Measurements from ENCODE around the gene MYL7. TPM values are rescaled to one million over a fixed set of nuclear protein-coding genes. Genes with fewer than 3 reads are reported as not detected.

The MYL7 gene
- total RNA-seq, 1 donor from 2014 or later, result 1.6 TPM

DNA sequence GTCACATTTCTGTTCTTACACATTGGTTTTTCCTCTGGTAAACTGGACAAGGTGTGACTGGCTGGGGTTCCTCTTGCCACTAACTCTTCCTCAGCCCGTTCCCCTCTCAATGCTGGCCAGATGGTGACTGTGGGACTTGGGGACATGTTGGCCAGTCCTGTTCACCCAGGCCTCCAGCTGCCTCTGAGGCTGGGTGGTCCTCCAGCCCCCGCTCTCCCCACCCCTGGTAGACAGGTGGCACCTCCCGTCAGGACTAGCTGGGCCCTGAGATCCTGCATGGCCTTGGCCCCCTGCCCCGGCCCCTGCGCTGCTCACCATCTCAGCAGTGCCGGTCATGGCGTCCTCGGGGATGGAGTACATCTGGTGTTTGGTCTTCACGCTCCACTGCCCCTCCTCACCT, 10.8 kb upstream of the MYL7 start:
- Histone ChIP-seq H3K27me3 (ENCODE audit: low read depth) (peaks cover 8% of the 10 kb centered on the region), H3K4me3 (no peak overlapping the region), H3K4me1 (no peaks in the 10 kb centered on the region), H3K36me3 (no peaks in the 10 kb centered on the region), H3K9me3 (no peaks in the 10 kb centered on the region), H3K27ac (no peak overlapping the region)
- ATAC-seq (no peak), DNase-seq (no peak)
- intact Hi-C loops (cut with DNase I), result no loop called here
- TF ChIP-seq, protein P1, sequence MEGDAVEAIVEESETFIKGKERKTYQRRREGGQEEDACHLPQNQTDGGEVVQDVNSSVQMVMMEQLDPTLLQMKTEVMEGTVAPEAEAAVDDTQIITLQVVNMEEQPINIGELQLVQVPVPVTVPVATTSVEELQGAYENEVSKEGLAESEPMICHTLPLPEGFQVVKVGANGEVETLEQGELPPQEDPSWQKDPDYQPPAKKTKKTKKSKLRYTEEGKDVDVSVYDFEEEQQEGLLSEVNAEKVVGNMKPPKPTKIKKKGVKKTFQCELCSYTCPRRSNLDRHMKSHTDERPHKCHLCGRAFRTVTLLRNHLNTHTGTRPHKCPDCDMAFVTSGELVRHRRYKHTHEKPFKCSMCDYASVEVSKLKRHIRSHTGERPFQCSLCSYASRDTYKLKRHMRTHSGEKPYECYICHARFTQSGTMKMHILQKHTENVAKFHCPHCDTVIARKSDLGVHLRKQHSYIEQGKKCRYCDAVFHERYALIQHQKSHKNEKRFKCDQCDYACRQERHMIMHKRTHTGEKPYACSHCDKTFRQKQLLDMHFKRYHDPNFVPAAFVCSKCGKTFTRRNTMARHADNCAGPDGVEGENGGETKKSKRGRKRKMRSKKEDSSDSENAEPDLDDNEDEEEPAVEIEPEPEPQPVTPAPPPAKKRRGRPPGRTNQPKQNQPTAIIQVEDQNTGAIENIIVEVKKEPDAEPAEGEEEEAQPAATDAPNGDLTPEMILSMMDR (IDR thresholded peaks at IDR 0.05), result no peak

DNA sequence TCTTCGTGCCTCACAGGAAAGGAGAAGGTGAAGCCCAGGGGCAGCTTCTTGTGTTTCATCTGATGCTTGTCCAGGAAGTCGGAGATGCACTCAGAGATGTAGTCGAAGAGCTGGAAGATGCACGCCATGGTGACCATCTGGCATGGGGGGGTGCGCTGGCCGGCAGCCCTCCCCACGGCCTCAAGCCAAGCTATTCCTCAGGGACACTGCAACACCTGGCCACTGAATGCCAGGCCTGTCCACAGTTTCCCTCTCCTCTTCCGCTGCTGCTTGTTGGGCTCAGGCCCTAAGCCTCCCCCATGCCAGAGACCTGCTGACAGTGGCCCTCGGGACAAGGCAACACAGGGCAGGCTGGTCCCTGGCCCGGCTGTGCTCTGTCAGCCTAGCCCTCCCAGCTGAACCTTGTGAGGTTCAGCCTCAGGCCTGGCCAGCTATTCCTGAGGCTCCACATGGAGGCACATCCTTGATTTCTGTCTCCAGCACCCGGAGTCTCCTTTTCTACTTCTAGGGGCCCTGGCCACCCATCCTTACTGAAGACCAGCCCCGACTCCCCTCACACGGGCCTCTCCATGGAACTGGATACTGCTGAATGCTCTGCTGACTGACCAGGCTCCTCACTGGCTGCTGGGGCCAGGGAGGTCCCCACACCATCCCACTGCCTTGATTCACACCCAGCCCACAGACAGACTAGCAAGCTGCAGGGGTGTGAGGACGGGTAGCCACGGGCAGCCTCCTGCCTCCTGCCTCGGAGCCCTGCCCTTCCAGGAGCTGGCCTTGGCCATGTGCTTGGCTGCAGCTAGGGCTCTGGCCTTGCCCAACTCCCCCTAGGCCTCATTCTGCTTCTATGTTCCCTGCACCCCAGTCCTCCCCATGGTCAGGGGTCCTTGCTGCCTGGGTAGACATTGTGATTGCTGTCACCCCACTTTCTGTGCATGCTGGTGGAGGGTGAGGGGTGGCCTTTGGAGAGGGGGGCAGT, 10.1 kb upstream of the MYL7 start:
- Histone ChIP-seq H3K36me3 (no peaks in the 10 kb centered on the region), H3K9me3 (no peaks in the 10 kb centered on the region), H3K4me3 (no peak overlapping the region), H3K4me1 (peaks cover 7% of the 10 kb centered on the region), H3K27ac (no peak overlapping the region), H3K27me3 (ENCODE audit: low read depth) (peaks cover 13% of the 10 kb centered on the region)
- DNase-seq, result no peak
- intact Hi-C loops (cut with DNase I), result no loop called here
- no peak for ATAC-seq
- TF ChIP-seq, protein P1 (IDR thresholded peaks at IDR 0.05), result no peak

DNA sequence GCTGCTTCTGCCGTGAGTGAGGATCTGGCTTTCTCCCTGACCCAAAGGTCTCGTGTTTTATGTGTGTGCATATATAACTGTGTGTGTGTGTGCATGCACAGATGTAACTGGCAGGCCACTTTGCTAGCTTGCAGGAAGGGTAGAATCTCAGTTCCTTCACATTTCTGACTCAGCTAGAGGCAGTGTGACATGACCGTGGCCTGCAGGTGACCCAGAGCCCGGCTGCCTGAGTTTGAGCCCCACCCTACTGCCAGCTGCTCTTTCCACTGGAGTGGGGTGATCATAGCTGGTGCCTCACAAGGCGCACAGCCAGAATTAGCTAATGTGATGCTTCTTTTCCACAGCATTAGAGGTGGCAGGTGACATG, 9.3 kb upstream of the MYL7 start:
- H3K9me3 ChIP-seq, result no peaks in the 10 kb centered on the region
- H3K27me3 ChIP-seq (ENCODE audit: low read depth), result peaks cover 17% of the 10 kb centered on the region
- TF ChIP-seq, protein P1 (IDR thresholded peaks at IDR 0.05), result no peak
- H3K4me1 ChIP-seq, result peaks cover 14% of the 10 kb centered on the region
- intact Hi-C loops (cut with DNase I), result no loop called here
- DNase-seq (no peak), ATAC-seq (no peak)
- H3K4me3 ChIP-seq, result no peak overlapping the region
- H3K27ac ChIP-seq, result no peak overlapping the region
- H3K36me3 ChIP-seq, result no peaks in the 10 kb centered on the region

GRCh38 chr7:44149571-44150465, 8.7 kb upstream of the MYL7 start:
- no peak for ATAC-seq
- intact Hi-C loops (cut with DNase I), result no loop called here

GRCh38 chr7:44148961-44149536, 7.9 kb upstream of the MYL7 start:
- peaks cover 17% of the 10 kb centered on the region for H3K4me1 ChIP-seq
- TF ChIP-seq, protein P1 (IDR thresholded peaks at IDR 0.05), result no peak
- no peaks in the 10 kb centered on the region for H3K36me3 ChIP-seq
- H3K27ac ChIP-seq, result no peak overlapping the region
- DNase-seq (no peak), ATAC-seq (no peak)
- peaks cover 25% of the 10 kb centered on the region for H3K27me3 ChIP-seq (ENCODE audit: low read depth)
- no peak overlapping the region for H3K4me3 ChIP-seq
- no peaks in the 10 kb centered on the region for H3K9me3 ChIP-seq
- intact Hi-C loops (cut with DNase I), result no loop called here

More at GRCh38 chr7:44149571-44150465, 8.7 kb upstream of the MYL7 start:
- peaks cover 24% of the 10 kb centered on the region for H3K27me3 ChIP-seq (ENCODE audit: low read depth)
- H3K4me1 ChIP-seq, result peaks cover 17% of the 10 kb centered on the region
- DNase-seq, result no peak
- no peak overlapping the region for H3K4me3 ChIP-seq
- no peaks in the 10 kb centered on the region for H3K9me3 ChIP-seq
- TF ChIP-seq, protein P1 (IDR thresholded peaks at IDR 0.05), result no peak
- no peaks in the 10 kb centered on the region for H3K36me3 ChIP-seq
- H3K27ac ChIP-seq, result no peak overlapping the region
